OCI-LY1 (cell line): ENCODE measurements around the gene IL3.

ENCODE experiments used
- H2AFZ ChIP-seq: fragments of 200-600 bp; sonication (generic), shearing (Covaris generic); 2 replicates; pipeline ENCODE4 v1.6.0; 2014; ENCODE audit warnings: antibody characterized with exemption, mild to moderate bottlenecking, low read length
- H3F3A ChIP-seq: fragments of 200-600 bp; sonication (generic), shearing (Covaris generic); 2 replicates; pipeline ENCODE4 v1.6.0; 2014; ENCODE audit warnings: mild to moderate bottlenecking, antibody characterized with exemption, low read length, moderate library complexity; ENCODE audit not compliant: insufficient read depth
- H3K27ac ChIP-seq: fragments of 200-600 bp; sonication (generic); 2 replicates; pipeline ENCODE4 v1.5.1; 2014; ENCODE audit warnings: low read length, mixed run types, mild to moderate bottlenecking, low read depth; ENCODE audit not compliant: poor library complexity, severe bottlenecking
- H3K27me3 ChIP-seq: fragments of 200-600 bp; sonication (generic); 2 replicates; pipeline ENCODE4 v1.6.0; 2014; ENCODE audit warnings: antibody characterized with exemption, mild to moderate bottlenecking, low read length, moderate library complexity; ENCODE audit not compliant: insufficient read depth
- H3K36me3 ChIP-seq: fragments of 200-600 bp; sonication (generic); 2 replicates; pipeline ENCODE4 v1.6.1; 2014; ENCODE audit warnings: mild to moderate bottlenecking, antibody characterized with exemption, low read length, moderate library complexity, mixed read lengths; ENCODE audit not compliant: insufficient read depth
- H3K4me1 ChIP-seq: fragments of 200-600 bp; sonication (generic); 2 replicates; pipeline ENCODE4 v1.5.1; 2014; ENCODE audit warnings: mild to moderate bottlenecking, low read length, moderate library complexity; ENCODE audit not compliant: insufficient read depth, severe bottlenecking
- H3K4me2 ChIP-seq: fragments of 200-600 bp; sonication (generic), shearing (Covaris generic); 2 replicates; pipeline ENCODE4 v1.6.1; 2014; ENCODE audit warnings: low read length
- H3K4me3 ChIP-seq: fragments of 200-600 bp; sonication (generic); 2 replicates; pipeline ENCODE4 v1.5.1; 2014; ENCODE audit warnings: low read length, low read depth, mild to moderate bottlenecking, mixed read lengths; ENCODE audit not compliant: poor library complexity, severe bottlenecking
- H3K79me2 ChIP-seq: fragments of 200-600 bp; shearing (Covaris generic); 2 replicates; pipeline ENCODE4 v1.6.1; 2016; ENCODE audit warnings: mixed run types, low read length, mixed read lengths; ENCODE audit not compliant: insufficient read depth
- H3K9ac ChIP-seq: fragments of 200-600 bp; sonication (generic), shearing (Covaris generic); 2 replicates; pipeline ENCODE4 v1.6.1; 2014; ENCODE audit warnings: mild to moderate bottlenecking, low read length, mixed read lengths
- H3K9me2 ChIP-seq: fragments of 200-600 bp; sonication (generic), shearing (Covaris generic); 2 replicates; pipeline ENCODE4 v1.6.1; 2014; ENCODE audit warnings: low read depth, mild to moderate bottlenecking, low read length, mixed read lengths
- H3K9me3 ChIP-seq: fragments of 200-600 bp; shearing (Covaris generic); 2 replicates; pipeline ENCODE4 v1.6.1; 2014; ENCODE audit warnings: low read length, mixed read lengths
- H4K20me1 ChIP-seq: fragments of 200-600 bp; sonication (generic), shearing (Covaris generic); 2 replicates; pipeline ENCODE4 v1.6.0; 2016; ENCODE audit warnings: mild to moderate bottlenecking, low read length; ENCODE audit not compliant: insufficient read depth
- CTCF ChIP-seq: fragments of 200-600 bp; sonication (generic), shearing (Covaris generic); IDR thresholded peaks from 2 replicates; pipeline ENCODE4 v1.5.1; 2017; ENCODE audit warnings: mild to moderate bottlenecking, antibody characterized with exemption, low read length, moderate library complexity, mixed read lengths
- EZH2 ChIP-seq: fragments of 200-600 bp; sonication (generic), shearing (Covaris generic); IDR thresholded peaks from 2 replicates; pipeline ENCODE4 v1.8.0; 2017; ENCODE audit warnings: borderline replicate concordance, mixed run types, mild to moderate bottlenecking, antibody characterized with exemption, low read length, moderate library complexity, mixed read lengths

IL3 gene

GRCh38 chr5:132049093-132049492, 11.4 kb upstream of the IL3 start:
- Histone ChIP-seq H3K79me2 (no peaks in the 10 kb centered on the region), H3K36me3 (no peaks in the 10 kb centered on the region), H4K20me1 (no peaks in the 10 kb centered on the region), H2AFZ (no peak overlapping the region), H3F3A (no peaks in the 10 kb centered on the region), H3K4me2 (no peak overlapping the region), H3K27me3 (peaks cover 12% of the 10 kb centered on the region; the same call in 1 of the 2 replicates), H3K27ac (no peak overlapping the region), H3K9me2 (no peaks in the 10 kb centered on the region), H3K9me3 (no peaks in the 10 kb centered on the region), H3K4me3 (no peak overlapping the region), H3K4me1 (no peaks in the 10 kb centered on the region), H3K9ac (no peak overlapping the region)
- TF ChIP-seq CTCF, result no peak

- H3K4me2 ChIP-seq, result no peak overlapping the region
- no peaks in the 10 kb centered on the region for H3F3A ChIP-seq
- no peaks in the 10 kb centered on the region for H4K20me1 ChIP-seq
- H3K4me1 ChIP-seq, result no peaks in the 10 kb centered on the region
- no peak overlapping the region for H3K9ac ChIP-seq
- TF ChIP-seq CTCF, result no peak
- TF ChIP-seq EZH2, result no peak
- no peaks in the 10 kb centered on the region for H3K36me3 ChIP-seq
- no peaks in the 10 kb centered on the region for H3K9me3 ChIP-seq
- no peak overlapping the region for H3K4me3 ChIP-seq
- no peak overlapping the region for H3K27ac ChIP-seq
- H3K9me2 ChIP-seq, result no peaks in the 10 kb centered on the region
- no peaks in the 10 kb centered on the region for H3K79me2 ChIP-seq
- H3K27me3 ChIP-seq, result peaks cover 12% of the 10 kb centered on the region; the same call in 1 of the 2 replicates
- no peak overlapping the region for H2AFZ ChIP-seq
Measured at GRCh38 chr5:132049559-132049958, 10.9 kb upstream of the IL3 start.

GRCh38 chr5:132050136-132050535, 10.3 kb upstream of the IL3 start:
- Histone ChIP-seq H3K27ac (no peak overlapping the region), H3K4me1 (no peaks in the 10 kb centered on the region), H3K4me3 (no peak overlapping the region), H3K79me2 (no peaks in the 10 kb centered on the region), H3K9me3 (no peaks in the 10 kb centered on the region), H3K4me2 (no peak overlapping the region), H2AFZ (no peak overlapping the region), H3F3A (no peaks in the 10 kb centered on the region), H4K20me1 (no peaks in the 10 kb centered on the region), H3K27me3 (peaks cover 12% of the 10 kb centered on the region; the same call in 1 of the 2 replicates), H3K9ac (no peak overlapping the region), H3K36me3 (no peaks in the 10 kb centered on the region), H3K9me2 (no peaks in the 10 kb centered on the region)
- no peak for TF ChIP-seq CTCF
- no peak for TF ChIP-seq EZH2
